Activated CD4-positive, CD25-positive, alpha-beta regulatory T cell treated with anti-CD3 and anti-CD28 coated beads, Interleukin-2, amount 50 U/mL, for 24 hours (primary cell): ENCODE results near the gene IGF2.
"Not testable (repeated sequence)": the region's sequence is repeated elsewhere in the genome, so short reads cannot be mapped to it uniquely, and the experiment has no call there.

Experiments used
- ATAC-seq, 2 donors: fragments of 150-1000 bp; cut with Tn5 transposase; one replicate each; pipeline ENCODE4 v1.10.0; 2021; ENCODE audit warnings: mild to moderate bottlenecking in 1 of 2, moderate library complexity in 1 of 2

The IGF2 gene

DNA sequence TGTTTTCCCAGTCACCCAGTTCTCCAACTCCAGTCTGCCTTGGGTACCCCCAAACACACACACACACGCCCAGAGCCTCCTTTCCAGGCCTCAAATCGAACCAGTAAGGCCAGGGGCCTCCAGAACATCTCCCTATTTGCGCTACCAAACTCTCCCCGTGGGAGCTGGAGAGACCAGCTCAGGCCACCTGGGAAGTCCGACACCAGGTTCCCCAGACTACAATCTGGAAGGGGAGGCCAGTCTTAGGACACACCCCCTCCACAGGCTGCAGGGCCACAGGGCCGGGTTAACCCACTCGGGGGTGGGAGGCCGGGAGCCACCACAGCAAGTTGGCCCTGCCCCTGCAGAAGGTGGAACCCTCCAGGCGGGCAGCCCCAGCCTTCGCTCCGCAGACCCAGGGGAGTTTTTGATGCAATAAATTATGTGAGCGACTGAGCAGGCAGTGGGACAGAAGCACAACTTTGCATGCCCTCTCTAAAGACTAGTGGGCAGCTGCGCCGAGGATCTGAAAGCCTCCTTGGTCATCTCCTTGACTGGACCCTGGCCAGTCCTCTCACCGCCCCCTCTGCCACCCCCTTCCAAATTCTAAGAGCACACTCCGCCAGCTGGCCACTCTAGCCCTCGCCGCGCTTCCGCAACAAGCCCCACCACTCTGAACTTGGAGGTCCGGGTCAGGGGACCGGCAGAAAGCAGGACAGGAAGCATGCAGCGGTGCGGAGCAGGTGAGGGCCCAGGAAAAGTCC is 2.8 kb downstream of the IGF2 start:
- no peak for ATAC-seq

DNA sequence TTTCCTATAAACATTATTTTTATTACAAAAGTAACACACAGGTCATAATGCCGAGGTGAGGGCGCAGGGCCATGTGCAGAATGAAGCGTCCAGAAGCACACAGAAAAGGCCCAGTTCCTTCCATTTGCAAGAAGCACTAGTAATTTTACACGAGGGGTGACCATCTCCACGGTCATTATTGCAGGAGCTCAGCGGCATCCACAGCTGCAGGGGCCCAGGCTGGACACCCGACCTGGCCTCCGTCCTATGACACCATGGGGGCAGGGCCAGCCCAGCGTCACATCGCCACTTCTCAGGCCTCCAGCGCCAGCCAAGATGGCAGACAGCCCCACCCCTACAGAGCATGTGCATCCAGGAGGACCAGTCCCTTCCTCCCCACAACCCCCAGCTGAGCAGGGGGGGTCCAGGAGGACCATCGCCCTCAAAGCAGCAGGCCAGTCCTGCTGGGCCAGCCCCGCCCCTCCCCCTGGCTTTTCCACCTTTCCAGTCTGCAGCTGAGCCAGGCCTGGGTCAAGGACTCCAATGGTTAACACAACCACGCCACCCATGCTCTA is 3.5 kb downstream of the IGF2 start:
- ATAC-seq: no peak

DNA sequence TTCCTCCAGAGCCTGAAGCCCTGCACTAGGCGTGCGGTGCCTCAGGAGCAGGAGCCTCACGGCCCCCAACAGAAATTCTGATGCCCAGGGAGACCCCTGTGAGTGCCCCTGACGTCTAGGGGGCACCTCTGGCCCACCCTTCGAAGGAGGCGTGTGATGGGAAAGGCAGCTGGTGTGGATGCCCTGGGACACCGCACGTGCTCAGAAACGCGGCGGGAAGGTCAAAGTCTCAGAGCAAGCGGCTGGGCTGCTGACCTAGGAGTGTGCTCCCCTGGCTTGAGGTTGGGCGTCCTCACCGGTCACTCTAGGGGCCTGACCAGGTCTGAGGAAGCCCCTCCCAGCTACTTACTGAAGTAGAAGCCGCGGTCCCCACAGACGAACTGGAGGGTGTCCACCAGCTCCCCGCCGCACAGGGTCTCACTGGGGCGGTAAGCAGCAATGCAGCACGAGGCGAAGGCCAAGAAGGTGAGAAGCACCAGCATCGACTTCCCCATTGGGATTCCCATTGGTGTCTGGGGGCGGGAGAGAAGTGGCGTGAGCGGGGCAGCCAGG is 4.1 kb downstream of the IGF2 start:
- ATAC-seq: no peak

DNA sequence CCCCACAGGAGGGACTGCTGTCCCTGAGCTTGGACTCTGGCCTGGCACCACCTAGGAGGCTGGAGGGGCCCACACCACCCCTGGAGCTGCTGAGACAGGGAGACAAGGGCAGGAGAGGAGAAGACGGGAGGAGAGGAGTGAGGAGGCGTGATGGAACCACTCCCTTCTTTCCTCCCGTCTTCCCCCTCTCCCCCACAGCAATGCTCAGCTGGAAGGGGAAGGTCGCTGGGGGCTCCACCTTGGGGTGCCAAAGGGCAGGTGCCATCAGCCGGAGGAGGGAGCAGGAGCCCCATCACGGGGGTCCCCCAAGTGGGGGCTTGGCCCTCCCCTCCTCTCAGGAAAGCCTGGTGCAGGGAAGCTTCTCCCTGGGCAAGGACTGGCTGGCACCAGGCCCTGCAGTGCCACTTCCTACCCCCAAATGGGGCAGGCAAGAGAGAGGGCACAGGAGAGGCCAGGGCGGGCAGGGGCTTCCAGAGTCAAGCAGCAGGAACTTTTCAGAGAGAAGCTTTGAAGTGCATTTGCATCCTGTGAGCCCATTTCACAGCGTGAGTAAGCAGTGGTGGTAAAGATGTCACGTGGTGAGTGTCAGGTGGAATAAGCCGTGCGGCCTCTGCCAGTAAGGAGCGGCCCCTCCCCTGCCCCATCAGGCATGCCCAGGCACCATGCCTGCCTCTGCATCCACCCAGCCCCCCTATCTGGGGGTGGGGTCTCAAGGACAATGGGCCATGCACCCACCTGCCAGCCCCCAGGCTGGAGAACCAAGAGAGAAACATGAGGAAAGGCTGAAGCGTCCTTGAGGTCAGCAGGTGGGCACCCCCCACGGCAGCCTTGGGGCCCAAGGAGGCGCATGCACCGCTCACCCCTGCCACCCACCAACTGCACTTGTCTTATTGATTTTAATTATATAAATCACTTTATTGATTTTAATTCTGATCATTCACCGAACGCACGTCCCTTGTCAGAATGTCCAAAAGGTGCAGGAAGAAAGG is 4.9 kb downstream of the IGF2 start:
- no peak for ATAC-seq

DNA sequence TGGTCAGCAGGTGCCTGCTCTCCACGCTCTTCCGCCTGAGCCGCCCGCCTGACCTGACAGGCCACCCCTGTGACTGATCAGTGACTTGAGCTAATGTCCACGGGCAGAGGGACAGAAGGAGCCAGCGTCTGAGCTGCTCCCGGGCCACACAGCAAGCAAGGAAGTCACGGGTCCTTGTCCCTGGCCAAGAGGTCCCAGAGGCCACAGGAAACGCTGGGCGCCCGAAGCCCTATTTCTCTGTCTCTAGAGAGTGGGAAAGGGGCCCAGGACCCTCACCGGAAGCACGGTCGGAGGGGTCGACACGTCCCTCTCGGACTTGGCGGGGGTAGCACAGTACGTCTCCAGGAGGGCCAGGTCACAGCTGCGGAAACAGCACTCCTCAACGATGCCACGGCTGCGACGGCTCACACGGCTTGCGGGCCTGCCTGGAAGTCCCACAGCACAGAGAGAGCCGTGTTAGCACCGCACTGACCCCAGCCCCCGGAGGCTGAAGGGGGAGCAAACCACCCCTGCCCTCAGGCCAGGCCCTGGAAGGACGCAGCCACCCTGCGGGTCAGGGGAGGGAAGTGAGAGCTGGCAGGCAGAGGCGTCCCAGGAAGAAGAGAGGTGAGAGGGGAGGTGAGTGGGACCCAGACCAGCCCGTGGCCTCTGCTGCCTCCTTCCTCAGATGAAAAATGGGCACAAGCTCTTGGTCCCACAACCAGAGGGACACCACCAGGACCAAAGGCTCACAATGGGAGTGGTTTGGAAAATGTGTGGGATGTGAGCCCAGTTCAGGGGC is 5.8 kb downstream of the IGF2 start:
- no peak for ATAC-seq

DNA sequence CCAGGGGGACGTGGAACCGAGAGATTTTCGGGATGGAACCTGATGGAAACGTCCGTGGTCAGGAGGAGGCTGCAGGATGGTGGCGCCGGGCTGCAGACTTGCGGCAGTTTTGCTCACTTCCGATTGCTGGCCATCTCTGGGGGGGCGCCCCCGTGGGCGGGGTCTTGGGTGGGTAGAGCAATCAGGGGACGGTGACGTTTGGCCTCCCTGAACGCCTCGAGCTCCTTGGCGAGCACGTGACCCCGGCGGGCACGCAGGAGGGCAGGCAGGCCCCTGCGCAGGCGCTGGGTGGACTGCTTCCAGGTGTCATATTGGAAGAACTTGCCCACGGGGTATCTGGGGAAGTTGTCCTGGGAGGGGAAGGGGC is 6.3 kb downstream of the IGF2 start:
- no peak for ATAC-seq

DNA sequence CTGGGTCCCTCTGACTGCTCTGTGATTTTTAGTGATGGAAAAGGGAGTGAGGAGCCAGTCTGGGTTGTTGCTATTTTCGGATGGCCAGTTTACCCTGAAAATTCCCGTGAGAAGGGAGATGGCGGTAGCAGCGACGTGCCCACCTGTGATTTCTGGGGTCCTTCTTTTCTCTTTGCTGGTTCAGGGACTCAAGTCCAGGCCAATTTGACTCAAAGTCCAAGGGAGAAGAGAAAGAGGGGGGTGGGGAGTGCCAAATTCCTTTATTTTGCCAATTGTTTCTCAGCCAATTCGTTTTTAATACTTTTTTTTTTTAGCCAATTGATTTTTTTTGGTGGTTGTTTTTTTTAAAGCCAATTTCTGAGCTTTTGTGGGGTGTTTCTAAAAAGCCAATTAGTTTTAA is 6.9 kb downstream of the IGF2 start:
- ATAC-seq: no peak

DNA sequence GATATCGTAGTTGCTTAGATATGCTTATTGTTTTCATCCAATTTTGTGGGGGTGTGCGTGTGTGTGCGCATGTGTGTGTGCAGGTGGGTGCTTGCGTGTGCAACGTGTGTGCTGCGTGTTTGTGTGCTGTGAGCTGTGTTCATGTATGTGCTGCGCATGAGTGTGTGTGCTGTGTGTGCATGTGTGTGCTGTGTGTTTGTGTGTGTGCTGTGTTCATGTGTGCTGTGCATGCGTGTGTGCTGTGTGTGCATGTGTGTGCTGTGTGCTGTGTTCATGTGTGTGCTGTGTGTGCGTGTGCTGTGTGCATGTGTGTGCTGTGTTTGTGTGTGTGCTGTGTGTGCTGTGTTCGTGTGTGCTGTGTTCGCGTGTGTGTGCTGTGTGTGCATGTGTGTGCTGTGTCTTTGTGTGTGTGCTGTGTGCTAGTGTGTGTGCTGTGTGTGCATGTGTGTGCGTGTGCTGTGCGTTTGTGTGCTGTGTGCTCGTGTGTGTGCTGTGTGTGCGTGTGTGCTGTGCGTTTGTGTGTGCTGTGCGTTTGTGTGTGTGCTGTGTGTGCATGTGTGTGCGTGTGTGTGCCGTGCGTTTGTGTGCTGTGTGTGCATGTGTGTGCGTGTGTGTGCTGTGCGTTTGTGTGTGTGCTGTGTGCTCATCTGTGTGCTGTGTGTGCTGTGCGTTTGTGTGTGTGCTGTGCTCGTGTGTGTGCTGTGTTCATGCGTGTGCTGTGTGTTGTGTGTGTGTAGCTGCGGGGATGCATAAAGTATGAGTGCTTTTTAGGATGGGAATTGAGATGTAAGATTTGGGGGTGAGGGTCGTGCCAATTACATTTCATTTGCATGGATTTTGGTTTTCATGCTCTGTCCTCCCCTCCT is 7.6 kb downstream of the IGF2 start:
- ATAC-seq: no peak

DNA sequence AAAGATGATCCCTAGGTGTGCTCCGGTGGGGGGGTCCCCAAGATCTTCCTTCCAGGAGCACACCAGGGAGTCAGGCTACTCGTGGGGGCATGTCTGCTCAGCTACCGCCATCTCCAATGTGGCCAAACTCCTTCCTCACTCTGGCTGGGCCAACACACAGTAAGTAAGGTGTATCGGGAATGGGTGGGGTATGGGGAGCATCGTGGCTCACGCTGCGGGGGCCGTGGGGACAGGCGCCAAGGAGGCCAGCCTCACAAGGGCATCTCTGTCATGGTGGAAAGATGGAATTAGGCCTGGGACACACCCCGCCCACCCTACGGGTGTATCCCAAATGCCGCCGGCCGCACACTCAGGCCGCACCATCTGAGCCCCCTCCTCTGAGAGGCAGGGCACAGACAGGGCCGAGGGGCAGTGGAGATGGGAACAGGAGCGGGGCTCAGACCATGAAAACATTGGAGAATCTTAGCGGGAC is 8.3 kb downstream of the IGF2 start:
- ATAC-seq: no peak

DNA sequence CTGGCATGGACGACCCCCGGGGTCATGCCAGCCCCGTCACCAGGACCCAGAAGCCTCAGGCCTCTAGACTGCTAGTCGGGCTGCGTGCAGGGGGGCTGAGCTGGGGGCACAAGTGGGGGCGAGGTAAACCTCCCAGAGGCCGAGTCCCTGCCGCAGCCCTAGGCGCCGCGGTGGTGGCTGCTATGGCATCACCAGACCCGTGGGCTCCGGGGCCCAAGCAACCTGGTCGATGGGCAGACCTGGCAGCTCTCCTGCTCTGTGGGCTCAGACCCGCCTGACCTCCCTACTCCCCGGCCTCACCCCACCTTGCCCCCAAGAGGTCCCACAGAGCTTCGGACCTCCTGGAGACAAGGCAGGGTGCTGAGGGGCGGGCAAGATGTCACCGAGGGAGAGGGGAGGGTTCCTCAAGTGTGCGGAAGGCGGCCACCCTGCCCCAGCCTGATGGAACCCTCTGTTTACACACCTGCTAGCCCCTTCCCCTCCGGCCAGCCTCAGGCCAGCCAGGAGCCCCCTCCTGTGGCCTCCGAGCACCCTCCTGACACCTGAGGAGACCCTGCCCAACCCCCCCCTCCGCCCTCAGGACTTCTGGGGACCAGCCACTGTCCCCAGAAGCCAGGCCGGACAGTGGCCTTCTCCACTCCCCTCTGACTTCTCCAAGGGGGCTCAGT is 9.4 kb downstream of the IGF2 start:
- no peak for ATAC-seq

DNA sequence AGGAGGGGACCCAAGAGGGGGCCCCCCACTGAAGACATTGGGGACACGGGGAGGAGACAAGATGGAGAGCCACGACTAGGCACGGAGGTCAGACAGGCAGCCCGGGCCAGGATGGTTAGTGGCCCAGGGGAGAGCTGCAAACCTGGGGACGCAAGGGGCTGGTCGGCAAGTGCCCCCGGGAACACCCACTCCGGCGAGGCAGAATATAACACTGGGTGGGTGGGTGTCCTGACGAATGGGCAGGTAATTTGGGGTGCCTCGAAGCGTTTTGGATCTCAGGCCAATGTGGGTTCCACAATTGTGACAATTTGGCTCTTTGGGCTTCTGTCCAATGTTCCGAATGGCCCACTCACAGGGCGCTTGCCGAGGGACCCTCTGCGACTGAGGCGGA is 9.9 kb downstream of the IGF2 start:
- ATAC-seq: no peak

DNA sequence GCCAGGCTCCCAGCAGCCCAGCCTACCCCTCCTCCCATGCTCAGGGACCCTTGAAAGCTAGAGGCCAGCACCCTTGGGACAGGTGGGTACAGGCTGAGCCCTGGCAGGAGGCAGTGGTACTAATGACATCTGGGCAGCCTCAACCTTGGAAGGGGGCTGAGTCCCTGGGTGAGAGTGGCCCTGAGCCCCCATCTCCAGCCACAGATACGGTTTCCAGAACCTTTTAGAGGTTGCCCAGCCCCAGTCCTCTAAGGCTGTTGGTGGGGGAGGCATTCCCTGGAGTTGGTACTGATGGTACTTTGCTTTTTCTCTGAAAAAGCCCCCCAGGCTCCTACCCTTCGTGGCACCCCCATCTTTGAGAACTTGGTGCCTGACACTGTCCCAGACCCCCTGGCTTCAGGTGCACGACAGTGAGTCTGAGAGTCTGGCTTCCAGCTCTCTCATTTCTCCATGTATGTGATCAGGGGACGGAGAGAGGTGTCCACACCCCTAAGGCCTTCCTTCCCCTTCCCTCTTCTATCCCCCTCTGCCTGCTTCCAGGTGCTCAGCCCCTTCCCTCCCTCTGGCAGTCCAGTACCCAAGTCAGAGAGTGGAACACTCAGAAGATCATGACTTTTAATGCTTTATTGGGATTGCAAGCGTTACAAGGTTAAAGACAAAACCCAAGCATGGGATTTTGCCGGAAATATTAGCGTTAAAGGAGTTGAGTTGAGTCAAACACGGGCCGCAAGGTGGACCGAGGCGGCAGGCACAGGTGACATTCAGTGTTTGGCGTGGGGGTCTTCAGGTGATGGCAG is 10.5 kb downstream of the IGF2 start:
- ATAC-seq: no peak

DNA sequence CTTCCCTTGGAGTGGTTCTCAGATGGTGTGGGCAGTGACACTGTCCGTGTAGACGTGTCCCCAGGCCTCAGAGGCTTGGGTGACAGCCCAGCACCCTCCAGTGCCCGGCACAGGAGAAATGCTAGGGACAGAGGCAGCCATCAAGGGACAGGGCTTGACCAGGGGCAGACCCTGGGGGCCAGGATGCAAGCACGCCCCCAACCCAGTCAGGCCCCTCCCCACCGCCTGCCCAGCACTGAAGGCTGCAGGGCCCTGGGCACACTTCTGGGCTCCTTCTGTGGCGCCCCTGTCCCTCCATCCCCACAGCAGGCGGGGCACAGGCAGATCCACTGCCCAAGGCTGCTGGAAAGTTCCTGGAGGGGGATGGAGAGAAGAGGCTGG is 11.1 kb downstream of the IGF2 start:
- ATAC-seq: no peak

DNA sequence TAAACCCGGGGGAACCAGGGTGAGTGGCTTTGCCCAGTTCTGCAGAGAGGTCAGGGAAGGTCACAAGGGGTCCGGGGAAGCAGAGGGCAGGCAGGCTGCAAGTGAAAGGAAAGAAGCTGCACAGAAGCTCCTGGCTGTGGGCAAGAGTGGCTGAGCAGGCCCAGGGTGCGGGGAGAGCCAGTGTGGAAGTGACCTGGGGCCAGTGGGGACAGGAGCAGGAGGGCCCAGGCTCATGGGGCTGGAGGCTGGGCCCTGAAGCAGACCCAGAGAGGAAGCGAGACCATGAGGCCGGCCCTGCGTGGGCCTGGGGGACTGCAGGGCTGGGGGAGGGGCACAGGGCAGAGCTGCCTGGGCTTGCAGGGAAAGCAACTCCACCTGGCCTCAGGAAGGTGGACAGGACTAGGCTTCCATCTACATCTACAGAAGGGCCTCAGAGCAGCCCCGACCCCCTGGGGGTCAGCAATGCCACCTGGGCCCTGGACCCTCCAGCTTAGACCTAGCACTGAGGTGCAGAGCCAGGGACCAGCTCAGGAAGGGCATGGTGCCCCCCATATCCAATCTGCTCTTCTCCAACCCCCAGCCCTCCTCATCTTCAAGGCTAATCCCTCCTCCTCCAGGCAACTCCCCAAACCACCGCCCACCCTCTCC is 11.6 kb downstream of the IGF2 start:
- no peak for ATAC-seq

DNA sequence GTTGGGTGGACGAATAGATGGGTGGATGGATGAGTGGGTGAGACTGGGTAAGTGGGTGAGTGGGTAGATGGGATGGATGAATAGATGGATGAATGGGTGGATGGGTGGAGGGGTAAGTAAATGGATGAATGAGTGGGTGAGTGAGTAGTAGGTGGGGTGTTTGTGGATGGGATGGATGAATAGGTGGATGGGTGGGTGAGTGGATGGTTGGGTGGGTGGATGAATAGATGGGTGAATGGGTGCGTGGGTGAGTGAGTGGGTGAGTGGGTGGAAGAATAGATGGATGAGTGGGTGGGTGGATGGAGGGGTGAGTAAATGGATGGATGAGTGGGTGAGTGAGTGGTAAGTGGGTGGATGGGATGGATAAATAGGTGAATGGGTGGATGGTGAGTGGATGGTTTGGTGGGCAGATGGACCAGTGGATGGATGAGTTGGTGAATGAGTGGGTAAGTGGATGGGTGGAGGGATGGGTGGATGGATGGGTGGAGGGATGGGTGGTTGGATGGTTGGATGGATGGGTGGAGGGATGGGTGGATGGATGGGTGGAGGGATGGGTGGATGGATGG is 12.6 kb downstream of the IGF2 start:
- ATAC-seq: no peak

DNA sequence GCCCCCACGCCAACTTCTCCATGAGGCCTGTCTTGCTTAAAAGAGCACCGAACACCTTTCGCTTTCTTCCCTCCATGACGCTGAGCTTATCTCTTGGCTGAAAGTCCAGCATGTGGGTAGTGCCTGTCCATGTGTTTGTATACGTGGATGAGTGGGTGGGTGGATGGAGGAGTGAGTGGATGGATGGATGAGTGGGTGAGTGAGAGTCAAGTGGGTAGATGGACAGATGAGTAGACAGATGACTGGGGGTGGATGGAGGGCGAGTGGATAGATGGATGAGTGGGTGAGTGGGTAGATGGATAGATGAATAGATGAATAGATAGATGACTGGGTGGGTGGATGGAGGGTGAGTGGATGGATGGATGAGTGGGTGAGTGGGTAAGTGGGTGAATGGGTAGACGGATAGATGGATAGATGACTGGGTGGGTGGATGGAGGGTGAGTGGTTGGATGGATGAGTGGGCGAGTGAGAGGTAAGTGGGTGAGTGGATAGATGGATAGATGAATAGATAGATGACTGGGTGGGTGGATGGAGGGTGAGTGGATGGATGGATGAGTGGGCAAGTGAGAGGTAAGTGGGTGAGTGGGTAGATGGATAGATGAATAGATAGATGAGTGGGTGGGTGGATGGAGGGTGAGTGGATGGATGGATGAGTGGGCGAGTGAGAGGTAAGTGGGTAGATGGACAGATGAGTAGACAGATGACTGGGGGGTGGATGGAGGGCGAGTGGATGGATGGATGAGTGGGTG is 14.3 kb downstream of the IGF2 start:
- not testable (repeated sequence) for ATAC-seq

DNA sequence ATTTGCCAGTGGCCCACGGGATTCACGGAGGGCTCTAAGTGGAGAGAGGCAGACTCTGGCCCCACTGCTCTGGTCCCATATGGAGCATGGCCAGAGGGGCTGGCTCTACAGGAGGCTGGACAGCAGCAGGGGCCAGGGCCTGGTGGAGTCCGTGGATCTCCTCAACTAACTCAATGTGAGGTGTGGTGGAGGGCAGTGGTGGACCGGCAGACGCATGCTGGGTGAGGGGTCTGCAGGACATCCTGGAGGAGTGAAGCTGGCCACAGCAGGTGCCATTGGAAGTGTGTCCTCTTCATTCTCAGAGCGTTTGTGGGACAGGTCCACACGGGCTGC is 15.6 kb downstream of the IGF2 start:
- no peak for ATAC-seq

DNA sequence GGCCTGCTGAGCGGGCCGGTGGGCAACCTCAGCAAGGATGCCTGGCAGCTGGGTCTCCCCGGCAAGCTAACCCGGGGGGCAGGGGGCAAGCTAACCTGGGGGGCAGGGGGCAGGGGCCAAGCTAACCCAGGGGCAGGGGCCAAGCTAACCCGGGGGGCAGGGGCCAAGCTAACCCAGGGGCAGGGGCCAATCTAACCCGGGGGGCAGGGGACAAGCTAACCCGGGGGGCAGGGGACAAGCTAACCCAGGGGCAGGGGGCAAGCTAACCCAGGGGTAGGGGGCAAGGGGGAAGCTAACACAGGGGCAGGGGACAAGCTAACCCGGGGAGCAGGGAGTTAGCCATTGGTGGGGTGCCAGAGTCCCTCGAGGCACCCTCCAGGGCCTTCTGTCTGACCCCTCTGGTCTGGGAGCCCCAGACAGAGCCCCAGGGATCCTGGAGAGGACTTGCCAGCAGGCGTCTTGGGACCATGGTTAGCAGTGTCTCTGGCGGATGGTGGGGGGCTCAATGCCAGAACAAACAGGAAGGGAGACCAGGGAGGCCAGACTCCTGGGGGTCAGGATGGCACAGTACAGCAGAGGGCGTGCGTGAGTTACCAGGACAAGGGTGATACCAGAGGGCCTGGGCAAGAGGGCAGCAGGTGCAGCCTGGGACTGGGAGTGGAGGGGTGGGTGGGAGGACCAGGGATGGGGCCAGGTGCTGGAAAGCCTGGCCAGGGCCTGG is 16.1 kb downstream of the IGF2 start:
- no peak for ATAC-seq
